Daoy (cell line): ENCODE data around the gene HACD3. TPM values are rescaled to one million over a fixed set of nuclear protein-coding genes. Genes with fewer than 3 reads are reported as not detected.
"Not testable (repeated sequence)": the region's sequence is repeated elsewhere in the genome, so short reads cannot be mapped to it uniquely, and the experiment has no call there.

Source experiments
- DNase-seq: peaks from one replicate; pipeline ENCODE4 v3.0.0-alpha.2; 2015; ENCODE audit warnings: low read depth
- total RNA-seq: library from RNA; depleted of rRNA; stranded (reverse); fragments of >200 nt; shearing (Covaris generic); gene quantifications from 2 replicates; pipeline ENCODE4 v1.2.3, GENCODE V29; 2014

The HACD3 gene
- total RNA-seq, 1 experiment from 2014 or later: 109 TPM

- not testable (repeated sequence) for DNase-seq
These were observed 19.0 kb downstream of the HACD3 start for GRCh38 chr15:65549288-65549687.

- peak; percentile 22 for DNase-seq
These were observed 20.4 kb downstream of the HACD3 start for GRCh38 chr15:65550681-65551098.

DNA sequence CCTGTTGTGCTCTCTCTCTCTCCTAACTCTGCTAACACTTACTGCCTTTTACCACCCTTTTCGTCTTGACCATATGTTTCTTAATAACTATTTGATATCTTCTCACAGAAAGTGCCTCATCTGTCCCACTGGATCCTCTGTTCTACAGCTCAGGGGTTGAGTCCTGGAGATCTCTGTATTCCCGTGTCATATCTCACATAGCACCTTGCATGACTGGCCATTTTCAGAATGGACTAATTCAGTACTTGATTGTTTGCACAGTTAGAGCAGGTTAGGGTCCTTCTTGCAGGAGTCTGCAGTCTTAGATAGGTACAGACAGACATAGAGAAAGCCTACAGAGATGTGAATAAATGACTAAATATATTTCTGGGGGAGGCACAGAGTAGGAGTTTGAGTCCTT lies 20.9 kb downstream of the HACD3 start:
- DNase-seq: no peak

- DNase-seq: not testable (repeated sequence)
These were observed 22.6 kb downstream of the HACD3 start for GRCh38 chr15:65552851-65553250.

- DNase-seq: no peak
These were observed 23.4 kb downstream of the HACD3 start for GRCh38 chr15:65553691-65554090.

- no peak for DNase-seq
These were observed 26.4 kb downstream of the HACD3 start for GRCh38 chr15:65556622-65557021.

GRCh38 chr15:65558336-65558735 lies 28.1 kb downstream of the HACD3 start:
- no peak for DNase-seq

GRCh38 chr15:65558997-65559760 lies 28.9 kb downstream of the HACD3 start:
- DNase-seq: no peak

DNA sequence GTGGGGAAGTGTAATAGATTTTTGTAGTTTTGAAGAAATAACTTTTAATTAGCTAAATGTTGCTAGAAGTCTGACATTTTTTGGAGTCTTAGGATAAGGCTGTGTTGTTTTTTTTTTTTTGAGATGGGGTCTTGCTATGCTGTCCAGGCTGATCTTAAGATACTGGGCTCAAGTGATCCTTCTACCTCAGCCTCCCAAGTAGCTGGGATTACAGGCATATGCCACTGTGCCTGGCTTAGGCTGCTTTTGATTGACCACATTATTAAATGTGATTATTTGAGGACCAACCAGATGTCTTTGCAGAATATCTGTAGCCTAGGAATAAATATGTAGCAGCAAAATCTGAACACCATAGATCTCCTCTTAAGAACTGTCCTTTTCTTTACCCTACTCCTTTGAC lies 29.7 kb downstream of the HACD3 start:
- no peak for DNase-seq

DNA sequence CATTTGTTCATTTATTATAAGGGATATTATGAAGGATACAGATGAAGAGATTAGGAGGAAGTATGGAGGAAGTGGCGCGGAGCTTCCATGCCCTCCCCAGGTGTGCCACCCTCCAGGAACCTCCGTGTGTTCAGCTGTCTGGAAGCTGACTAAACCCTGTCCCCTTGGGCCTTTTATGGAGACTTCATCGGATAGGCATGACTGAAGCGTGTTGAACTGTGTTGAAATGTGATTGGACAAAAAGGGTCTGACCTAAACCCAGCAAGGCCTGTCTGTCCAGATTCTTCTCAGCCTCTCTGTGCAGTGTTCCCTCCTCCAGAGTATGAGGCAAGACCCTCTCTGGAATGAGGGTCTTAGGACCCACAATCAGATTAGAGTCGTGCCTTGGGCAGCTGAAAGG lies 31.7 kb downstream of the HACD3 start:
- DNase-seq: no peak

DNA sequence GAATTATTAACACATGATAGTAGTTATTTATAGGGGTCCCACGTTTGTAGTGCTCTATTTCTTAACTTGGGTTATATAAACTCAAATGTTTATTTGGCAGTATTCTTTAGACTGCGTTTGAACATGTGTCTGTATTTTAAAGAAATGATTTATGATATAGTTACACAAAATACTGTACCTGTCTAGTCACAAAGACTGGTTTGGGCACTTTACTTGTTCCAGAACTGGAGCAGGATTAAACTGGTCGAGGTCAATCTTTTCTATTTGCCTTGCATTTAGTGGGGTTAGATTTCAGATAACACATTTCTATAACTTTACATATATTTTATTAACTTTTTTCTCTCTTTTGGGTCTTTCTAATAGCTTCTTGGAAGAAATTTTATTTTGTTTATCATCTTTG lies 39.5 kb downstream of the HACD3 start:
- DNase-seq: no peak

GRCh38 chr15:65571971-65572370 lies 41.7 kb downstream of the HACD3 start:
- DNase-seq: no peak

DNA sequence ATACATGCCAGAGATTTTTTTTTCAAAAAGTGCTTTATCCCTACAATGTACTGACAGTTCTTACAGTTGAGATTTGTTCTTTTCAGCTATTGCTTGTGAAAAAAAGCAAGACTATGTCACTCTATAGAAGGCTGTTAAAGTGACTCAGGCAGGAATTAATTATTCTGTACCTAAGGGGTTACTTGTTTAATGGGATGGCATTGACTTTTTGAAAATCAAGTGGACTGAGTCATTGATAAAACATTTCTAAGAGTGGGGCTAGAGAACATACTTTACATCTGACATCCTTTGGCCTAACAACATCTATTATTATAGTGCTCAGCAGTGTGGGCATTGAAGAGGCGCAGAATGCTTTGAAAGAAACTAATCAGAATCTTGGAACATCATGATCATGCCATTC lies 46.4 kb downstream of the HACD3 start:
- DNase-seq: peak; percentile 25

DNA sequence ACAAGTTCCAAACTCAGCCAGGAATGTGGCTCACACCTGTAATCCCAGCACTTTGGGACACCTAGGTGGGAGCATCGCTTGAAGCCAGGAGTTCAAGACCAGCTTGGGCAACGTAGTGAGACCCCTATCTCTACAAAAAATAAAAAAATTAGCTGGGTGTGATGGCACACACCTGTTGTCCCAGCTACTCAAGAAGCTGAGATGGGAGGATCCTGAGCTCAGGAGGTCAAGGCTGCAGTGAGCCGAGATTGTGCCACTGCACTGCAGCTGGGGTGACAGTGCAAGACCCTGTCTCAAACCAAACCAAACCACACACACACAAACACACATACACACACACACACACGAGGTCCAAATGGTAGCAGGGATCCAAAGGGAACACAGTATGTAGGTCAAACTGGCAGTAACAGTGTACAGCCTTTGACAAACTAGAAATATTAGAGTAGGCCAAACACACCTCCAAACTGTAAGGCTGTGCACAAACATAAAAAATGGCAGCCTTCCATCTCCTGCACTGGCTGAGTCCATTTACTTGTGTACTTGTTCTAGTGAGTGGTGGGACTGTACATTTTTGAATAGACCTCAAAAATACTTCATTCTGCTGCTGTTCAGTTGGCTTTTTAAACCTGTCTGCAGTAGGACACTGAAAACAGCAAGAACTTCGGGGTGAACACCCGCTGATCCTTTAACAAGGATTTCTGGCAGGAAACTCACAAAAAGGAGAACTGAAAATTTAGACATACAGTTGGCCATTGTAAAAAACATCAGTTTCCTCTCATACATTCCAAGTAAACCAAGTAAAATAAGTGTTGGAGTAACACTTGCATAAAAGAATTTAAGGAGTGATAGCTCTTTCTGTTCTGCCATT lies 47.1 kb downstream of the HACD3 start:
- DNase-seq: no peak

- DNase-seq: no peak
These were observed 48.9 kb downstream of the HACD3 start for GRCh38 chr15:65578904-65579728.

GRCh38 chr15:65579762-65580161 lies 49.5 kb downstream of the HACD3 start:
- DNase-seq: no peak

GRCh38 chr15:65580287-65580686 lies 50.0 kb downstream of the HACD3 start:
- DNase-seq: peak; percentile 11

- peak; percentile 40 for DNase-seq
These were observed 53.4 kb downstream of the HACD3 start for GRCh38 chr15:65583701-65584100.

DNA sequence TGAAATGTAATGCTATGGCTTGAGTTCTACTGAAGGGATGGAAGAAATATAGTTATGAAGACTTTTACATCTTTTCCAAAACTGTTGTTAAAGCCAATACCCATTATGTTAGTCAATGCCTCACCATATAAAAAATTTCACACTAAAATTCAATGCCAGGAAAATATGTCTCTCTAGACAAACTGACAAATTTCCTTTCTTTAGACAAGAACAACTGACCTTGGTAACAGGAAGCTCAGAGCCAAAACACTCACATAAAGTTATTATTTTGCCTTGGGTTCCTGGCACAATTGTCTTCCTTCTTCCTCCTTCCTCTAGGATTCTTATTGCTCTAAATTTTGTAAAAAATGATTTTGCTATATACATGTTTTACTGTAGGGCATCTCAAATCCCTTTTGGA lies 54.0 kb downstream of the HACD3 start:
- no peak for DNase-seq

DNA sequence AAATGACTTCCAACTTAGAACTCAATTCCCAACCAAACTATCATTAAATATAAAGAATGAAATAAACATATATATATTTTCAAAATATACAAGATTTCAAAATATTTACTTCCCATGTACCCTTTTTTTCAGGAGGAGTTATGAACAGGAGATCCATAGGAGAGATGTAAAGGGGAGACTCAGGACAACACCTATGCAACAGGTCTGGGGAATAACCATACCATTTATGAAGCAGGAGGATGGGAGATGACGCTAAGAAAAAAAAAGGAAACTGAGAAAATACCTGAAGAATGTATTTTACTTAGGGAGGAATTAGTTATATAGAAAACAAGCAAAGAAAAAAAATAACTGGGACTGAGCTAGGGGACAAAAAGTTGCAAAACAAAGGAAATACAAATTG lies 56.8 kb downstream of the HACD3 start:
- DNase-seq: no peak

GRCh38 chr15:65595960-65596359 lies 65.7 kb downstream of the HACD3 start:
- DNase-seq: no peak

DNA sequence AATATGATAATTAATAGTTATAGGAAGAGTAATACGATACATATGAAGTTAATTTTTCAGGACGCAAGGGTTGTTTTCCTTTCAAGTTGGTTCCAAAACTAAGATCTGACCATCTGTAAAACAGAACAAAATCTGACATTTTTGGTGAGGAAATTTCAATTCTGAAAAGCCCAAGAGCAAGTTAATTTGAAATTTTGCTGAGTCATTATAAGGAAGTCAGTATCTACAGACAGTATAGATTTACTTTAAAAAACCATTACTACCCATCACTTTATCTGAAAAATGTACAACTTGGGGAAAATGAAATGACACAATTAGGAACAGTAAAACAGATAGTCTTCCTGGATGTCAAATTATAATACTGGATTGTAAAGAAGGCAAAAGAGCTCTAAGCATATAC lies 68.2 kb downstream of the HACD3 start:
- no peak for DNase-seq
